ENCODE results near the gene ATP5PB. TPM values are rescaled to one million over a fixed set of nuclear protein-coding genes. Genes with fewer than 3 reads are reported as not detected.

Gene ATP5PB
- total and polyA plus RNA-seq, 7 donors = 157 to 849 (median 217) TPM

- Histone ChIP-seq H3K27me3 (no peaks in the 10 kb centered on the region), H3K9me3 (no peaks in the 10 kb centered on the region), H3K4me1 (peaks cover 0 to 3% (median 0%) of the 10 kb centered on the region in 4 donors), H3K27ac (no peak overlapping the region), H3K4me3 (no peak overlapping the region), H3K36me3 (no peaks in the 10 kb centered on the region)
- intact Hi-C loops (cut with DNase I) = no loop called here
- WGBS, 2 donors = 71 to 74% methylated on average over 5 of the region's 5 CpGs
- no peak for DNase-seq
- TF ChIP-seq EP300 (IDR thresholded peaks at IDR 0.05) = no peak
- TF ChIP-seq POLR2A (IDR thresholded peaks at IDR 0.05) = no peak
- no peak for TF ChIP-seq POLR2AphosphoS5 (IDR thresholded peaks at IDR 0.05)
- TF ChIP-seq, protein P1, sequence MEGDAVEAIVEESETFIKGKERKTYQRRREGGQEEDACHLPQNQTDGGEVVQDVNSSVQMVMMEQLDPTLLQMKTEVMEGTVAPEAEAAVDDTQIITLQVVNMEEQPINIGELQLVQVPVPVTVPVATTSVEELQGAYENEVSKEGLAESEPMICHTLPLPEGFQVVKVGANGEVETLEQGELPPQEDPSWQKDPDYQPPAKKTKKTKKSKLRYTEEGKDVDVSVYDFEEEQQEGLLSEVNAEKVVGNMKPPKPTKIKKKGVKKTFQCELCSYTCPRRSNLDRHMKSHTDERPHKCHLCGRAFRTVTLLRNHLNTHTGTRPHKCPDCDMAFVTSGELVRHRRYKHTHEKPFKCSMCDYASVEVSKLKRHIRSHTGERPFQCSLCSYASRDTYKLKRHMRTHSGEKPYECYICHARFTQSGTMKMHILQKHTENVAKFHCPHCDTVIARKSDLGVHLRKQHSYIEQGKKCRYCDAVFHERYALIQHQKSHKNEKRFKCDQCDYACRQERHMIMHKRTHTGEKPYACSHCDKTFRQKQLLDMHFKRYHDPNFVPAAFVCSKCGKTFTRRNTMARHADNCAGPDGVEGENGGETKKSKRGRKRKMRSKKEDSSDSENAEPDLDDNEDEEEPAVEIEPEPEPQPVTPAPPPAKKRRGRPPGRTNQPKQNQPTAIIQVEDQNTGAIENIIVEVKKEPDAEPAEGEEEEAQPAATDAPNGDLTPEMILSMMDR (IDR thresholded peaks at IDR 0.05) = no peak
Observed at GRCh38 chr1:111497592-111497991, 48.3 kb downstream of the ATP5PB start.

DNA sequence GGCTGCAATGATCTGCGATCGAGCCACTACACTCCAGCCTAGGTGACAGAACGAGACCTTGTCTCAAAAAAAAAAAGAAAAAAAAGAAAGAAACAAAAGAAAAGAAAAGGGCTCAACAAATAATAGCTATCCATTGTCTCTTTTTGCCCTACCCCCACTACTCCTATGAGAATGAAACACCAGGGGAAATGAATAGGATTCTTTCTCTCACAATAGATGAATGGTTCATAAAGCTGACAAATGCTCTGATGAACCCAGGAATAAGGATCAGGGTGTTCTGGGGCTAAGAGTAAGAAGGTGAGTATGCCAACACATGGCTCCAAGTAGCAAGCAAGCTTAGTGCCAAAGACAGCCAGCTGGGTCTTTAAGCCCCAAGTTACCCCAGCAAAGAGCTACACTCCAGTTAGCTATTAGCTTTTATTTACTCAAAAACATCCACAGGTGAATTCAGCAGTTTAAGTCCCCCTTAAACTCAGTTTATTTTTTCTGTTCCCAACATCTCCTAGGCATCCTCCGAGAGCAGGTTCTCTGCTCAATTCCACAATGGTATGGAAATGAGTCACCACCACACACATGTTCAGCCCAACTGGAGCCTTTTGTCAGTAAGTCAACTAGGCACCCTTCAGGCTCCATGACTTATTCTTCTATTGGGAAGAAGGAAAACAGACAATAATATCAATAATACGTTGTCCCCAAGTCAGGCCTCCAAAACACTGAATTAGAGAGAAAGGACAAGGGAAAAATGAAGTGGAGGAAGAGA, 49.9 kb downstream of the ATP5PB start:
- H3K9me3 ChIP-seq = no peaks in the 10 kb centered on the region
- H3K36me3 ChIP-seq = no peaks in the 10 kb centered on the region
- H3K4me1 ChIP-seq = peaks cover 0 to 3% (median 0%) of the 10 kb centered on the region in 4 donors
- no peak for DNase-seq
- no peak overlapping the region for H3K27ac ChIP-seq
- WGBS, 2 donors = 93 to 94% methylated on average over 5 of the region's 5 CpGs
- intact Hi-C loops (cut with DNase I) = no loop called here
- H3K27me3 ChIP-seq = no peaks in the 10 kb centered on the region
- H3K4me3 ChIP-seq = no peak overlapping the region
- TF ChIP-seq, protein P1 (IDR thresholded peaks at IDR 0.05) = no peak
- no peak for TF ChIP-seq POLR2AphosphoS5 (IDR thresholded peaks at IDR 0.05)
- TF ChIP-seq POLR2A (IDR thresholded peaks at IDR 0.05) = no peak
- TF ChIP-seq EP300 (IDR thresholded peaks at IDR 0.05) = no peak

DNA sequence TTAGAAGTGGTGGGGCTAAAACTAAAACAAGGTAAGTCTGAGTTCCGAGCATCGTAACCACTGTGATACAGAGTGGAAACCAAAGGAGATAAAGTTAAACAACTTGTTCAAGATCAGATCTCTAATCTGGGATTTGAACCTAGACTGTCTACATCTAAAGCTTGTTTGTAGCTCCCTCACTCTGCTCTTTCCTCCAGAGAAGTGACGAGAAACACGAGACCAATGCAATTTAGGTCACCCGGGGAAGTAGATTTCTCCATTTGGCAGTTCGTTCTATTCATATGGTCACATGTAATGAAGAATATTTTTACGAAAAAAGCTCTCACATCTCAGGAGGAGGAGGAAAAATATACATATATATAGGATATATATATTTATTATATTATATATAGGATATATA, 52.4 kb downstream of the ATP5PB start:
- Histone ChIP-seq H3K9me3 (no peaks in the 10 kb centered on the region), H3K4me3 (peak overlapping the region in 1 of 4 donors; percentile 17), H3K27ac (no peak overlapping the region), H3K36me3 (no peaks in the 10 kb centered on the region), H3K4me1 (peaks cover 0 to 23% (median 12%) of the 10 kb centered on the region in 4 donors), H3K27me3 (no peaks in the 10 kb centered on the region)
- DNase-seq = no peak
- TF ChIP-seq POLR2AphosphoS5 (IDR thresholded peaks at IDR 0.05) = peak in 2 of 4 donors; percentile 13 to 38
- TF ChIP-seq, protein P1 (IDR thresholded peaks at IDR 0.05) = no peak
- intact Hi-C loops (cut with DNase I) = no loop called here
- WGBS, 2 donors = 84 to 85% methylated on average over 7 of the region's 7 CpGs

DNA sequence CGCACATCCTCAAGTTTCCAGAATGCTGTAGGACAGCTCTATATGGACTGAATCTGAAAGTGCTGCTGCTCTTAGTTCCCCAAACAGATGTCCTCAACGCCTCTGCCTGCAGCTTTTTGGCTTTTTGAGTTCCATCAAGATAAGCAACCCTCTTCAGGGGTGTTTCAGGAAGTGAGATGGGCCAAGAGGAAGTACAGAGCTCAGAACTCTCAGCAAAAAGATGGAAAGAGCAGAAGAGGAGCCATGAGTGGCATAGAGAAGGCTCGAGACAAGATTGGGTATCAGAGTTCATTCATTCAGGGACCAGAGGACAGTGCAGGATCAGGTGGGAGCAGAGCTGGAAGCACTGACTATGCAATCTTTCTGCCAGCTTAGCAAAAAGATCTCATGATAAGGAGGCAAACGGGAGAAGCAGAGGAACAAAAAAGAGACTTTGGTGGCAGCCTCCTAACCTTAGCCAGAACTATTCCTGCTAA, 54.4 kb downstream of the ATP5PB start, which contains the start of the genes ADORA3 and TMIGD3:
Gene ADORA3 (minus strand): TSS at position 49 of the 476 bp plus-strand sequence. CDS start 279 bp downstream, outside the sequence.
Gene TMIGD3 (minus strand): TSS at position 49 of the 476 bp plus-strand sequence. CDS start 279 bp downstream, outside the sequence.
- Histone ChIP-seq H3K9me3 (no peaks in the 10 kb centered on the region), H3K27me3 (no peaks in the 10 kb centered on the region), H3K27ac (peak within 1 kb of the TSS; percentile 34 to 48 (median 40)), H3K36me3 (no peaks in the 10 kb centered on the region), H3K4me3 (peak within 1 kb of the TSS in 2 of 4 donors; percentile 24 to 29), H3K4me1 (peaks cover 0 to 39% (median 28%) of the 10 kb centered on the region in 4 donors)
- 52 to 77% methylated on average over 4 of the region's 4 CpGs for WGBS, 2 donors
- DNase-seq = no peak
- TF ChIP-seq, protein P1 (IDR thresholded peaks at IDR 0.05) = no peak
- no peak for TF ChIP-seq EP300 (IDR thresholded peaks at IDR 0.05)
- peak in 1 of 2 donors; percentile 21 for TF ChIP-seq POLR2A (IDR thresholded peaks at IDR 0.05)
- peak in 2 of 4 donors; percentile 41 to 65 for TF ChIP-seq POLR2AphosphoS5 (IDR thresholded peaks at IDR 0.05)
- intact Hi-C loops (cut with DNase I) = no loop called here

Data from sigmoid colon (tissue), 7 donors.